B cell (primary cell): Measurements from ENCODE around the gene SULT2B1.

Source experiments
- EZH2 ChIP-seq: IDR thresholded peaks from 2 replicates; pipeline ENCODE4 v1.6.1; 2012; ENCODE audit warnings: borderline replicate concordance, low read depth, mild to moderate bottlenecking, moderate library complexity, low read length; ENCODE audit not compliant: insufficient read depth, poor library complexity, severe bottlenecking
- TF ChIP-seq, protein P1 (sequence below): fragments of 200-600 bp; IDR thresholded peaks from one replicate; pipeline ENCODE4 v1.8.0; 2022; ENCODE audit warnings: antibody characterized with exemption, mild to moderate bottlenecking

DNA sequence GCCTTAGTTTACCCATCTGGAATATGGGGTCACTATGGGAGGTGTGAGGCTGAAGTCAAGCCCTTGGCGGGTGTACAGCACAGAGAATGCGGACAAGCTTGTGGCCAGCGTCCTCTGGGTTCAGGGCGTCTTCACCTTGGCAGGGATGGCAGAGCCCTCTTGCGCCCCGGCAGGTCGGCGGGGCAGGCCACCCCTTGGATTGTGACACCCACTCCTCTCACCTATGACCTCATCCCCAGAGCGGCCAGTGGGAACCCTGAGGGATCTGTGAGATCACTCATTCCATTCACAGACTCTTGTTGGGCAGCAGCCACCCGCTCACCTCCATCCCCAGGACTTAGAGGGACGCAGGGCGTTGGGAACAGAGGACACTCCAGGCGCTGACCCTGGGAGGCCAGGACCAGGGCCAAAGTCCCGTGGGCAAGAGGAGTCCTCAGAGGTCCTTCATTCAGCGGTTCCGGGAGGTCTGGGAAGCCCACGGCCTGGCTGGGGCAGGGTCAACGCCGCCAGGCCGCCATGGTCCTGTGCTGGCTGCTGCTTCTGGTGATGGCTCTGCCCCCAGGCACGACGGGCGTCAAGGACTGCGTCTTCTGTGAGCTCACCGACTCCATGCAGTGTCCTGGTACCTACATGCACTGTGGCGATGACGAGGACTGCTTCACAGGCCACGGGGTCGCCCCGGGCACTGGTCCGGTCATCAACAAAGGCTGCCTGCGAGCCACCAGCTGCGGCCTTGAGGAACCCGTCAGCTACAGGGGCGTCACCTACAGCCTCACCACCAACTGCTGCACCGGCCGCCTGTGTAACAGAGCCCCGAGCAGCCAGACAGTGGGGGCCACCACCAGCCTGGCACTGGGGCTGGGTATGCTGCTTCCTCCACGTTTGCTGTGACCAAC is 54.7 kb downstream of the SULT2B1 start, which contains the start of gene SPACA4:
- TF ChIP-seq, protein P1, sequence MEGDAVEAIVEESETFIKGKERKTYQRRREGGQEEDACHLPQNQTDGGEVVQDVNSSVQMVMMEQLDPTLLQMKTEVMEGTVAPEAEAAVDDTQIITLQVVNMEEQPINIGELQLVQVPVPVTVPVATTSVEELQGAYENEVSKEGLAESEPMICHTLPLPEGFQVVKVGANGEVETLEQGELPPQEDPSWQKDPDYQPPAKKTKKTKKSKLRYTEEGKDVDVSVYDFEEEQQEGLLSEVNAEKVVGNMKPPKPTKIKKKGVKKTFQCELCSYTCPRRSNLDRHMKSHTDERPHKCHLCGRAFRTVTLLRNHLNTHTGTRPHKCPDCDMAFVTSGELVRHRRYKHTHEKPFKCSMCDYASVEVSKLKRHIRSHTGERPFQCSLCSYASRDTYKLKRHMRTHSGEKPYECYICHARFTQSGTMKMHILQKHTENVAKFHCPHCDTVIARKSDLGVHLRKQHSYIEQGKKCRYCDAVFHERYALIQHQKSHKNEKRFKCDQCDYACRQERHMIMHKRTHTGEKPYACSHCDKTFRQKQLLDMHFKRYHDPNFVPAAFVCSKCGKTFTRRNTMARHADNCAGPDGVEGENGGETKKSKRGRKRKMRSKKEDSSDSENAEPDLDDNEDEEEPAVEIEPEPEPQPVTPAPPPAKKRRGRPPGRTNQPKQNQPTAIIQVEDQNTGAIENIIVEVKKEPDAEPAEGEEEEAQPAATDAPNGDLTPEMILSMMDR, result no peak
- TF ChIP-seq EZH2, result no peak
